HEK293 (cell line): ENCODE measurements around the gene KLRC3.

Source experiments
- CTCF ChIA-PET: fragments of 350-600 bp; formaldehyde crosslinking; extraction: SDS; loops from one replicate; lab custom pipeline; 2021; ENCODE audit warnings: antibody characterized with exemption; lab: Yijun Ruan, JAX
- POLR2A ChIA-PET: fragments of 300-600 bp; formaldehyde crosslinking; extraction: SDS; loops from one replicate; lab custom pipeline; 2020; ENCODE audit warnings: antibody characterized with exemption, inconsistent platforms; lab: Yijun Ruan, JAX
- H3K27ac ChIP-seq: fragments of 200-500 bp; sonication (Bioruptor generic); 2 replicates; pipeline ENCODE4 v1.5.1; 2014; ENCODE audit warnings: low read depth, low read length, control low read depth, inconsistent platforms; ENCODE audit errors: extremely low read depth
- H3K36me3 ChIP-seq, 2 experiments: fragments of 200-500 bp in 1 of 2; sonication (Bioruptor generic) in 1 of 2; 1 replicate in 1 of 2; 2 replicates in 1 of 2; pipeline ENCODE4 v1.5.1; 2014 to 2017; ENCODE audit warnings: inconsistent platforms in 2 of 2, low read length in 2 of 2; ENCODE audit not compliant: control insufficient read depth in 2 of 2, insufficient read depth in 1 of 2
- H3K4me1 ChIP-seq: fragments of 200-500 bp; sonication (Bioruptor generic); 2 replicates; pipeline ENCODE4 v1.5.1; 2014; ENCODE audit warnings: mild to moderate bottlenecking, low read length, inconsistent platforms; ENCODE audit not compliant: control insufficient read depth, insufficient read depth
- H3K4me3 ChIP-seq: 2 replicates; pipeline ENCODE4 v1.5.1; 2011; ENCODE audit warnings: low read depth, mild to moderate bottlenecking, control low read depth, low read length, moderate library complexity
- H3K9me3 ChIP-seq: fragments of 200-500 bp; sonication (Bioruptor generic); 2 replicates; pipeline ENCODE4 v1.5.1; 2014; ENCODE audit warnings: low read depth, low read length, inconsistent platforms; ENCODE audit not compliant: control insufficient read depth, insufficient read depth
- KLF10 ChIP-seq: fragments of 450-650 bp; IDR thresholded peaks from 2 replicates; pipeline ENCODE4 v1.5.1; 2018; ENCODE audit warnings: missing biosample characterization, mild to moderate bottlenecking, missing genetic modification characterization
- KLF16 ChIP-seq: fragments of 450-650 bp; formaldehyde crosslinking; IDR thresholded peaks from 2 replicates; pipeline ENCODE4 v1.5.1; 2017; ENCODE audit warnings: missing biosample characterization, missing genetic modification characterization
- SP7 ChIP-seq: fragments of 450-650 bp; formaldehyde crosslinking; IDR thresholded peaks from 2 replicates; pipeline ENCODE4 v1.5.1; 2016; ENCODE audit warnings: missing biosample characterization, missing genetic modification characterization
- TCF7L2 ChIP-seq: IDR thresholded peaks from 2 replicates; pipeline ENCODE4 v1.6.1; 2011; ENCODE audit warnings: low read depth, mild to moderate bottlenecking, inconsistent platforms, low read length, moderate library complexity, borderline replicate concordance
- TRIM28 ChIP-seq: IDR thresholded peaks from 2 replicates; pipeline ENCODE4 v1.6.1; 2011; ENCODE audit warnings: low read length, control low read depth, borderline replicate concordance
- WT1 ChIP-seq: fragments of 450-650 bp; formaldehyde crosslinking; IDR thresholded peaks from 2 replicates; pipeline ENCODE4 v1.5.1; 2016; ENCODE audit warnings: missing biosample characterization, missing genetic modification characterization
- ZBTB21 ChIP-seq: fragments of 450-650 bp; formaldehyde crosslinking; IDR thresholded peaks from 2 replicates; pipeline ENCODE4 v1.5.1; 2017; ENCODE audit warnings: missing biosample characterization, missing genetic modification characterization
- ZEB2 ChIP-seq: fragments of 450-650 bp; formaldehyde crosslinking; IDR thresholded peaks from 2 replicates; pipeline ENCODE4 v1.5.1; 2016; ENCODE audit warnings: missing biosample characterization, missing genetic modification characterization
- ZFP41 ChIP-seq: fragments of 450-650 bp; formaldehyde crosslinking; IDR thresholded peaks from 2 replicates; pipeline ENCODE4 v1.5.1; 2016; ENCODE audit warnings: missing biosample characterization, missing genetic modification characterization, borderline replicate concordance
- ZNF121 ChIP-seq: fragments of 450-650 bp; formaldehyde crosslinking; IDR thresholded peaks from 2 replicates; pipeline ENCODE4 v1.5.1; 2016; ENCODE audit warnings: missing biosample characterization, missing genetic modification characterization
- ZNF157 ChIP-seq: fragments of 450-650 bp; formaldehyde crosslinking; IDR thresholded peaks from 2 replicates; pipeline ENCODE4 v1.5.1; 2016; ENCODE audit warnings: missing biosample characterization, missing genetic modification characterization
- ZNF211 ChIP-seq: fragments of 450-650 bp; formaldehyde crosslinking; IDR thresholded peaks from 2 replicates; pipeline ENCODE4 v1.5.1; 2016; ENCODE audit warnings: low read depth, missing biosample characterization, missing genetic modification characterization
- ZNF221 ChIP-seq: fragments of 450-650 bp; formaldehyde crosslinking; IDR thresholded peaks from 2 replicates; pipeline ENCODE4 v1.5.1; 2017; ENCODE audit warnings: missing biosample characterization, missing genetic modification characterization, borderline replicate concordance
- ZNF292 ChIP-seq: fragments of 450-650 bp; formaldehyde crosslinking; IDR thresholded peaks from 2 replicates; pipeline ENCODE4 v1.5.1; 2016; ENCODE audit warnings: low read depth, missing biosample characterization, missing genetic modification characterization, borderline replicate concordance
- ZNF621 ChIP-seq: fragments of 450-650 bp; formaldehyde crosslinking; IDR thresholded peaks from 2 replicates; pipeline ENCODE4 v1.5.1; 2017; ENCODE audit warnings: missing biosample characterization, missing genetic modification characterization
- ZNF654 ChIP-seq: fragments of 450-650 bp; formaldehyde crosslinking; IDR thresholded peaks from 2 replicates; pipeline ENCODE4 v1.5.1; 2016; ENCODE audit warnings: low read depth, missing biosample characterization, missing genetic modification characterization
- ZNF660 ChIP-seq: fragments of 450-650 bp; IDR thresholded peaks from 2 replicates; pipeline ENCODE4 v1.5.1; 2018; ENCODE audit warnings: missing biosample characterization, mild to moderate bottlenecking, missing genetic modification characterization
- ZNF664 ChIP-seq: fragments of 450-650 bp; formaldehyde crosslinking; IDR thresholded peaks from 2 replicates; pipeline ENCODE4 v1.5.1; 2016; ENCODE audit warnings: missing biosample characterization, missing genetic modification characterization
- ZNF776 ChIP-seq: fragments of 450-650 bp; formaldehyde crosslinking; IDR thresholded peaks from 2 replicates; pipeline ENCODE4 v1.5.0; 2017; ENCODE audit warnings: missing biosample characterization, missing genetic modification characterization, borderline replicate concordance
- ZNF830 ChIP-seq: fragments of 450-650 bp; IDR thresholded peaks from 2 replicates; pipeline ENCODE4 v1.5.0; 2018; ENCODE audit warnings: missing biosample characterization, missing genetic modification characterization, low read depth, mild to moderate bottlenecking, moderate library complexity
- ZNF843 ChIP-seq: fragments of 450-650 bp; formaldehyde crosslinking; IDR thresholded peaks from 2 replicates; pipeline ENCODE4 v1.5.1; 2016; ENCODE audit warnings: missing biosample characterization, missing genetic modification characterization
- TF ChIP-seq, protein P1 (sequence below): fragments of 450-650 bp; formaldehyde crosslinking; IDR thresholded peaks from 2 replicates; pipeline ENCODE4 v1.5.1; 2016; ENCODE audit warnings: missing biosample characterization, missing genetic modification characterization, borderline replicate concordance
- TF ChIP-seq, protein P2 (sequence below): fragments of 450-650 bp; formaldehyde crosslinking; IDR thresholded peaks from 2 replicates; pipeline ENCODE4 v1.5.1; 2017; ENCODE audit warnings: missing biosample characterization, missing genetic modification characterization
- TF ChIP-seq, protein P3 (sequence below): fragments of 450-650 bp; formaldehyde crosslinking; IDR thresholded peaks from 2 replicates; pipeline ENCODE4 v1.5.1; 2016; ENCODE audit warnings: missing biosample characterization, missing genetic modification characterization
- TF ChIP-seq, protein P4 (sequence below): fragments of 450-650 bp; formaldehyde crosslinking; IDR thresholded peaks from 2 replicates; pipeline ENCODE4 v1.5.1; 2016; ENCODE audit warnings: missing biosample characterization, missing genetic modification characterization
- TF ChIP-seq, protein P5 (sequence below): fragments of 450-650 bp; formaldehyde crosslinking; IDR thresholded peaks from 2 replicates; pipeline ENCODE4 v1.5.1; 2016; ENCODE audit warnings: missing biosample characterization, missing genetic modification characterization

The KLRC3 gene

DNA sequence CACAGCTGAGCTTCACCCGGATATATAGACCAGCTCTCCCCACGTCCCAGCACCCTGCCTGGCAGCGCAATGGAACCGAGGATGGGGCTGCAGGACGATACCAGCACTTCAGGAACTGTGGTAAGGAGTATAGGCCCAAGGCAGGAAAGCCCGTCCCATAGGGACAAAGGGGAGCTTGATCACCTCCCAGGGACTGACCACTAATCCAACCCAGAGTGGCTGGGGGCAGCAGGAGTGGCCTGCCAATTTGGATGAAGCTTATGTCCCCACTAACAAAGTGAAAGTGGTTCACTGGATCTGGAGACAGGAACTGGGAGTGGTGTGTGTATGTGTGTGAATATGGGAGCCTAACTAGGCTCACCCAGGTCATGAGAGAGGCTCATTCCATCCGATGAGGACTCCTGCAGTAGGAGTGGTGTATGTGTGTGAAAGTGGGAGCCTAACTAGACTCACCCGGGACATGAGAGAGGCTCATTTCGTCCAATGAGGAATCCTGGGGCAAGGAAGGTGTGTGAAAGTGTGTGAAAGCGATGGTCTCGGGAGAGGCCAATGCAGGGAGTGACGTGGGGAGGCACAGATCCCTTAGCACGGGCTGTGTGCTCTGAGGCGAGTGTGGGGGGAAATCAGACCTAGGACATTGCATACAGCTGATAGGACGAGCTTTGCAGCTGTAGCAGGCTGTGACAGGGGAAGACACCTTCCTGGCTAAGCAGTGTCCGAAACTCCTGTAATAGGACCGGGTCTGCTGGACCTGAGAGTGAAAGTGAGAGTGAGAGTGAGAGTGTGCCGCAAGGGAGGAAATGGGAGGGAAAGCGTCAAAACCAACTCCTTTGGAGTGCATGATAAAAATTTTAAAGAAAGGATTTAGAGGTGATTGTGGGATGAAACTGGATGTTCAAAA, 56.2 kb downstream of the KLRC3 start (continued):
- TF ChIP-seq, protein P1, sequence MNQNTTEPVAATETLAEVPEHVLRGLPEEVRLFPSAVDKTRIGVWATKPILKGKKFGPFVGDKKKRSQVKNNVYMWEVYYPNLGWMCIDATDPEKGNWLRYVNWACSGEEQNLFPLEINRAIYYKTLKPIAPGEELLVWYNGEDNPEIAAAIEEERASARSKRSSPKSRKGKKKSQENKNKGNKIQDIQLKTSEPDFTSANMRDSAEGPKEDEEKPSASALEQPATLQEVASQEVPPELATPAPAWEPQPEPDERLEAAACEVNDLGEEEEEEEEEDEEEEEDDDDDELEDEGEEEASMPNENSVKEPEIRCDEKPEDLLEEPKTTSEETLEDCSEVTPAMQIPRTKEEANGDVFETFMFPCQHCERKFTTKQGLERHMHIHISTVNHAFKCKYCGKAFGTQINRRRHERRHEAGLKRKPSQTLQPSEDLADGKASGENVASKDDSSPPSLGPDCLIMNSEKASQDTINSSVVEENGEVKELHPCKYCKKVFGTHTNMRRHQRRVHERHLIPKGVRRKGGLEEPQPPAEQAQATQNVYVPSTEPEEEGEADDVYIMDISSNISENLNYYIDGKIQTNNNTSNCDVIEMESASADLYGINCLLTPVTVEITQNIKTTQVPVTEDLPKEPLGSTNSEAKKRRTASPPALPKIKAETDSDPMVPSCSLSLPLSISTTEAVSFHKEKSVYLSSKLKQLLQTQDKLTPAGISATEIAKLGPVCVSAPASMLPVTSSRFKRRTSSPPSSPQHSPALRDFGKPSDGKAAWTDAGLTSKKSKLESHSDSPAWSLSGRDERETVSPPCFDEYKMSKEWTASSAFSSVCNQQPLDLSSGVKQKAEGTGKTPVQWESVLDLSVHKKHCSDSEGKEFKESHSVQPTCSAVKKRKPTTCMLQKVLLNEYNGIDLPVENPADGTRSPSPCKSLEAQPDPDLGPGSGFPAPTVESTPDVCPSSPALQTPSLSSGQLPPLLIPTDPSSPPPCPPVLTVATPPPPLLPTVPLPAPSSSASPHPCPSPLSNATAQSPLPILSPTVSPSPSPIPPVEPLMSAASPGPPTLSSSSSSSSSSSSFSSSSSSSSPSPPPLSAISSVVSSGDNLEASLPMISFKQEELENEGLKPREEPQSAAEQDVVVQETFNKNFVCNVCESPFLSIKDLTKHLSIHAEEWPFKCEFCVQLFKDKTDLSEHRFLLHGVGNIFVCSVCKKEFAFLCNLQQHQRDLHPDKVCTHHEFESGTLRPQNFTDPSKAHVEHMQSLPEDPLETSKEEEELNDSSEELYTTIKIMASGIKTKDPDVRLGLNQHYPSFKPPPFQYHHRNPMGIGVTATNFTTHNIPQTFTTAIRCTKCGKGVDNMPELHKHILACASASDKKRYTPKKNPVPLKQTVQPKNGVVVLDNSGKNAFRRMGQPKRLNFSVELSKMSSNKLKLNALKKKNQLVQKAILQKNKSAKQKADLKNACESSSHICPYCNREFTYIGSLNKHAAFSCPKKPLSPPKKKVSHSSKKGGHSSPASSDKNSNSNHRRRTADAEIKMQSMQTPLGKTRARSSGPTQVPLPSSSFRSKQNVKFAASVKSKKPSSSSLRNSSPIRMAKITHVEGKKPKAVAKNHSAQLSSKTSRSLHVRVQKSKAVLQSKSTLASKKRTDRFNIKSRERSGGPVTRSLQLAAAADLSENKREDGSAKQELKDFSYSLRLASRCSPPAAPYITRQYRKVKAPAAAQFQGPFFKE (tag by site-specific recombination), result 0 out of 2 replicates have a peak, but pooled peaks have one; percentile 53
- TF ChIP-seq ZNF664 (tag by site-specific recombination) (no peak), ZNF830 (tag by site-specific recombination) (no peak), ZNF654 (tag by site-specific recombination) (no peak), ZNF157 (tag by site-specific recombination) (no peak), ZNF621 (tag by site-specific recombination) (no peak)
- TF ChIP-seq, protein P2, sequence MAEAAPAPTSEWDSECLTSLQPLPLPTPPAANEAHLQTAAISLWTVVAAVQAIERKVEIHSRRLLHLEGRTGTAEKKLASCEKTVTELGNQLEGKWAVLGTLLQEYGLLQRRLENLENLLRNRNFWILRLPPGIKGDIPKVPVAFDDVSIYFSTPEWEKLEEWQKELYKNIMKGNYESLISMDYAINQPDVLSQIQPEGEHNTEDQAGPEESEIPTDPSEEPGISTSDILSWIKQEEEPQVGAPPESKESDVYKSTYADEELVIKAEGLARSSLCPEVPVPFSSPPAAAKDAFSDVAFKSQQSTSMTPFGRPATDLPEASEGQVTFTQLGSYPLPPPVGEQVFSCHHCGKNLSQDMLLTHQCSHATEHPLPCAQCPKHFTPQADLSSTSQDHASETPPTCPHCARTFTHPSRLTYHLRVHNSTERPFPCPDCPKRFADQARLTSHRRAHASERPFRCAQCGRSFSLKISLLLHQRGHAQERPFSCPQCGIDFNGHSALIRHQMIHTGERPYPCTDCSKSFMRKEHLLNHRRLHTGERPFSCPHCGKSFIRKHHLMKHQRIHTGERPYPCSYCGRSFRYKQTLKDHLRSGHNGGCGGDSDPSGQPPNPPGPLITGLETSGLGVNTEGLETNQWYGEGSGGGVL (tag by site-specific recombination), result peak; percentile 77

DNA sequence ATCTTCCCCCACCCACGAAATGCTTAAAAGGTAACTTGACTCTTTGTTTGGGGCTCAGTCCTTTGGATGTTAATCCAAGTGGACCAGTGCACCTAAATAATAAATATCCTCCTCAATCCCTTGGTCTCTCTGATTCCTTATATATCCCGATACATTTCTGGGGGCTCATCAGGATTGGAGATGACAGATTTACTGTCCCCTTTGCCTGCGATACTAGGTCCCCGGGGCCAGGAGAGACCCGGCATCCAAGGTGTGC, 56.8 kb downstream of the KLRC3 start:
- Histone ChIP-seq H3K4me1 (peaks cover 20% of the 10 kb centered on the region), H3K9me3 (no peaks in the 10 kb centered on the region), H3K4me3 (peak overlapping the region; percentile 74), H3K36me3 (no peaks in the 10 kb centered on the region), H3K27ac (peak overlapping the region; percentile 95)
- ChIA-PET CTCF (interaction anchor here (1.0 kb wide), 1 partner anchor 33 kb away, joined by 4 read pairs; no protein-coding TSS in a partner anchor), POLR2A (no interaction called here)
- TF ChIP-seq ZNF121 (tag by site-specific recombination), result no peak
- TF ChIP-seq ZNF292 (tag by site-specific recombination), result no peak
- TF ChIP-seq ZNF621 (tag by site-specific recombination), result no peak
- 0 out of 2 replicates have a peak, but pooled peaks have one; percentile 30 for TF ChIP-seq ZBTB21 (tag by site-specific recombination)
- TF ChIP-seq KLF10 (tag by site-specific recombination), result 0 out of 2 replicates have a peak, but pooled peaks have one; percentile 20
- TF ChIP-seq WT1, result peak; percentile 16; the same call in 1 of the 2 replicates
- TF ChIP-seq TRIM28, result no peak
- no peak for TF ChIP-seq ZFP41 (tag by site-specific recombination)
- no peak for TF ChIP-seq KLF16 (tag by site-specific recombination)
- no peak for TF ChIP-seq ZNF660 (tag by site-specific recombination)
- TF ChIP-seq, protein P3, sequence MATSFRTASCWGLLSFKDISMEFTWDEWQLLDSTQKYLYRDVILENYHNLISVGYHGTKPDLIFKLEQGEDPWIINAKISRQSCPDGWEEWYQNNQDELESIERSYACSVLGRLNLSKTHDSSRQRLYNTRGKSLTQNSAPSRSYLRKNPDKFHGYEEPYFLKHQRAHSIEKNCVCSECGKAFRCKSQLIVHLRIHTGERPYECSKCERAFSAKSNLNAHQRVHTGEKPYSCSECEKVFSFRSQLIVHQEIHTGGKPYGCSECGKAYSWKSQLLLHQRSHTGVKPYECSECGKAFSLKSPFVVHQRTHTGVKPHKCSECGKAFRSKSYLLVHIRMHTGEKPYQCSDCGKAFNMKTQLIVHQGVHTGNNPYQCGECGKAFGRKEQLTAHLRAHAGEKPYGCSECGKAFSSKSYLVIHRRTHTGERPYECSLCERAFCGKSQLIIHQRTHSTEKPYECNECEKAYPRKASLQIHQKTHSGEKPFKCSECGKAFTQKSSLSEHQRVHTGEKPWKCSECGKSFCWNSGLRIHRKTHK (tag by site-specific recombination), result no peak
- 0 out of 2 replicates have a peak, but pooled peaks have one; percentile 1 for TF ChIP-seq ZEB2 (tag by site-specific recombination)
- no peak for TF ChIP-seq ZNF221 (tag by site-specific recombination)
- no peak for TF ChIP-seq TCF7L2
- TF ChIP-seq SP7 (tag by site-specific recombination), result peak; percentile 27; the same call in 1 of the 2 replicates
- no peak for TF ChIP-seq ZNF776 (tag by site-specific recombination)
- no peak for TF ChIP-seq ZNF211 (tag by site-specific recombination)
- TF ChIP-seq, protein P4, sequence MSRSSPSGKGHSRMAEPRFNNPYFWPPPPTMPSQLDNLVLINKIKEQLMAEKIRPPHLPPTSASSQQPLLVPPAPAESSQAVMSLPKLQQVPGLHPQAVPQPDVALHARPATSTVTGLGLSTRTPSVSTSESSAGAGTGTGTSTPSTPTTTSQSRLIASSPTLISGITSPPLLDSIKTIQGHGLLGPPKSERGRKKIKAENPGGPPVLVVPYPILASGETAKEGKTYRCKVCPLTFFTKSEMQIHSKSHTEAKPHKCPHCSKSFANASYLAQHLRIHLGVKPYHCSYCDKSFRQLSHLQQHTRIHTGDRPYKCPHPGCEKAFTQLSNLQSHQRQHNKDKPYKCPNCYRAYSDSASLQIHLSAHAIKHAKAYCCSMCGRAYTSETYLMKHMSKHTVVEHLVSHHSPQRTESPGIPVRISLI (tag by site-specific recombination), result no peak
- TF ChIP-seq ZNF843, result no peak
- TF ChIP-seq, protein P5, sequence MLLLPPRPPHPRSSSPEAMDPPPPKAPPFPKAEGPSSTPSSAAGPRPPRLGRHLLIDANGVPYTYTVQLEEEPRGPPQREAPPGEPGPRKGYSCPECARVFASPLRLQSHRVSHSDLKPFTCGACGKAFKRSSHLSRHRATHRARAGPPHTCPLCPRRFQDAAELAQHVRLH, result peak; percentile 37; the same call in 1 of the 2 replicates
